Natural killer cell (primary cell): ENCODE measurements around the gene ACHE. TPM values are rescaled to one million over a fixed set of nuclear protein-coding genes. Genes with fewer than 3 reads are reported as not detected.
A peak's percentile ranks its signal among the peaks of the same experiment; 100 is the strongest.

Source experiments
- ATAC-seq, 3 donors: fragments of 150-1000 bp in 2 of 3; fragments of 200-7000 bp in 1 of 3; cut with Tn5 transposase; 1 replicate in 1 of 3; 2 replicates in 2 of 3; pipeline ENCODE4 v1.10.0; 2021; ENCODE audit warnings: mild to moderate bottlenecking in 2 of 3, moderate library complexity in 2 of 3
- DNase-seq, 2 donors: peaks; one replicate each; pipeline versions ENCODE4 v3.0.0 to v3.0.0-alpha.2; 2013 to 2021; ENCODE audit warnings: mixed read lengths in 1 of 2
- H3K27ac ChIP-seq: one replicate; pipeline ENCODE4 v1.5.1; 2013; ENCODE audit warnings: mild to moderate bottlenecking, low read length
- H3K27me3 ChIP-seq: one replicate; pipeline ENCODE4 v1.6.1; 2013; ENCODE audit warnings: low read length; ENCODE audit not compliant: control insufficient read depth, insufficient read depth
- H3K36me3 ChIP-seq: one replicate; pipeline ENCODE4 v1.6.1; 2013; ENCODE audit warnings: low read length; ENCODE audit not compliant: control insufficient read depth, insufficient read depth
- H3K4me1 ChIP-seq: one replicate; pipeline ENCODE4 v1.6.1; 2013; ENCODE audit warnings: low read length; ENCODE audit not compliant: control insufficient read depth, insufficient read depth
- H3K4me3 ChIP-seq: one replicate; pipeline ENCODE4 v1.5.1; 2013; ENCODE audit warnings: low read length
- H3K9me3 ChIP-seq: one replicate; pipeline ENCODE4 v1.6.1; 2013; ENCODE audit warnings: low read length; ENCODE audit not compliant: control insufficient read depth, insufficient read depth
- H3K27ac Mint-ChIP-seq, 2 donors: one replicate each; pipeline ENCODE4 v1.8.0; 2022; ENCODE audit warnings: mild to moderate bottlenecking in 2 of 2, mixed read lengths in 2 of 2, moderate library complexity in 1 of 2
- H3K27me3 Mint-ChIP-seq, 2 donors: one replicate each; pipeline ENCODE4 v1.8.0; 2022; ENCODE audit warnings: low read depth in 2 of 2, mixed read lengths in 2 of 2
- H3K36me3 Mint-ChIP-seq: one replicate; pipeline ENCODE4 v1.8.0; 2022; ENCODE audit warnings: mixed read lengths
- H3K4me1 Mint-ChIP-seq, 2 donors: one replicate each; pipeline ENCODE4 v1.8.0; 2022; ENCODE audit warnings: mixed read lengths in 2 of 2
- H3K4me3 Mint-ChIP-seq: one replicate; pipeline ENCODE4 v1.8.0; 2022; ENCODE audit warnings: mild to moderate bottlenecking, moderate library complexity, mixed read lengths
- H3K9me3 Mint-ChIP-seq, 2 donors: one replicate each; pipeline ENCODE4 v1.8.0; 2022; ENCODE audit warnings: mixed read lengths in 2 of 2
- WGBS: methylation state at CpG from one replicate; pipeline ENCODE4 v1.1.7; 2013; ENCODE audit warnings: missing lambda C conversion rate; ENCODE audit not compliant: insufficient coverage; 5-methylcytosine and 5-hydroxymethylcytosine counted together
- intact Hi-C: fragments of 100-400 bp; cut with micrococcal nuclease; formaldehyde crosslinking; loops from one replicate; pipeline ENCODE4 v1.14.2; 2022
- total RNA-seq, 4 donors: library from RNA; stranded (reverse); fragments of 120-200 nt in 1 of 4; gene quantifications; one replicate each; pipeline versions ENCODE4 v1.2.3 to v1.2.4, GENCODE V29; 2013 to 2022
- TF ChIP-seq, protein P1 (sequence below): fragments of 200-600 bp; IDR thresholded peaks from one replicate; pipeline ENCODE4 v1.8.0; 2022; ENCODE audit warnings: antibody characterized with exemption

ACHE gene
- total RNA-seq, 3 donors from 2014 or later (not counting 1 experiment from before 2014, with no cell fraction given), result 0.18 to 0.84 (median 0.47) TPM

DNA sequence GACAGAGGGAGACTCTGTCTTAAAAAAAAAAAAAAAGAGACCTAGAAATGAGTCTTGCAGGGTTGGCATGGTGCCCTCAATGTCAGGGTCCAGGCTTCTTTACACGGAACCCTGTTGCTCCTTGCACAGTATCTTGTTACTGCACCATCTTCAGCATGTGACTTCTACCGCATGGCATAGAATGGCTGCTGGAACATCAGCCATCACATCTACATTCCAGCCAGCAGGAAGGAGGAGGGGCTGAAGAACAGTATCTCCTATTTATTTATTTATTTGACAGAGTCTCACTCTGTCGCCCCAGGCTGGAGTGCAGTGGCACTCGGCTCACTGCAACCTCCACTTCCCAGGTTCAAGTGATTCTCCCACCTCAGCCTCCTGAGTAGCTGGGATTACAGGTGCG is 3.7 kb upstream of the ACHE start:
- WGBS, result 98% methylated on average over 4 of the region's 5 CpGs
- Histone ChIP-seq H3K9me3 (no peaks in the 10 kb centered on the region), H3K36me3 (no peaks in the 10 kb centered on the region), H3K4me1 (peaks cover 23% of the 10 kb centered on the region), H3K4me3 (no peak overlapping the region), H3K27ac (no peak overlapping the region), H3K27me3 (peaks cover 22% of the 10 kb centered on the region)
- Mint-ChIP-seq H3K4me3 (no peak overlapping the region), H3K4me1 (peaks cover 6 to 8% of the 10 kb centered on the region in 2 donors), H3K36me3 (no peaks in the 10 kb centered on the region), H3K27me3 (peaks cover 28 to 33% of the 10 kb centered on the region in 2 donors), H3K9me3 (no peaks in the 10 kb centered on the region), H3K27ac (no peak overlapping the region)
- DNase-seq (no peak), ATAC-seq (no peak)
- TF ChIP-seq, protein P1, sequence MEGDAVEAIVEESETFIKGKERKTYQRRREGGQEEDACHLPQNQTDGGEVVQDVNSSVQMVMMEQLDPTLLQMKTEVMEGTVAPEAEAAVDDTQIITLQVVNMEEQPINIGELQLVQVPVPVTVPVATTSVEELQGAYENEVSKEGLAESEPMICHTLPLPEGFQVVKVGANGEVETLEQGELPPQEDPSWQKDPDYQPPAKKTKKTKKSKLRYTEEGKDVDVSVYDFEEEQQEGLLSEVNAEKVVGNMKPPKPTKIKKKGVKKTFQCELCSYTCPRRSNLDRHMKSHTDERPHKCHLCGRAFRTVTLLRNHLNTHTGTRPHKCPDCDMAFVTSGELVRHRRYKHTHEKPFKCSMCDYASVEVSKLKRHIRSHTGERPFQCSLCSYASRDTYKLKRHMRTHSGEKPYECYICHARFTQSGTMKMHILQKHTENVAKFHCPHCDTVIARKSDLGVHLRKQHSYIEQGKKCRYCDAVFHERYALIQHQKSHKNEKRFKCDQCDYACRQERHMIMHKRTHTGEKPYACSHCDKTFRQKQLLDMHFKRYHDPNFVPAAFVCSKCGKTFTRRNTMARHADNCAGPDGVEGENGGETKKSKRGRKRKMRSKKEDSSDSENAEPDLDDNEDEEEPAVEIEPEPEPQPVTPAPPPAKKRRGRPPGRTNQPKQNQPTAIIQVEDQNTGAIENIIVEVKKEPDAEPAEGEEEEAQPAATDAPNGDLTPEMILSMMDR, result no peak
- intact Hi-C loops, result loop anchor here (5.0 kb wide), 1 partner anchor 178 kb away; no protein-coding TSS in a partner anchor

DNA sequence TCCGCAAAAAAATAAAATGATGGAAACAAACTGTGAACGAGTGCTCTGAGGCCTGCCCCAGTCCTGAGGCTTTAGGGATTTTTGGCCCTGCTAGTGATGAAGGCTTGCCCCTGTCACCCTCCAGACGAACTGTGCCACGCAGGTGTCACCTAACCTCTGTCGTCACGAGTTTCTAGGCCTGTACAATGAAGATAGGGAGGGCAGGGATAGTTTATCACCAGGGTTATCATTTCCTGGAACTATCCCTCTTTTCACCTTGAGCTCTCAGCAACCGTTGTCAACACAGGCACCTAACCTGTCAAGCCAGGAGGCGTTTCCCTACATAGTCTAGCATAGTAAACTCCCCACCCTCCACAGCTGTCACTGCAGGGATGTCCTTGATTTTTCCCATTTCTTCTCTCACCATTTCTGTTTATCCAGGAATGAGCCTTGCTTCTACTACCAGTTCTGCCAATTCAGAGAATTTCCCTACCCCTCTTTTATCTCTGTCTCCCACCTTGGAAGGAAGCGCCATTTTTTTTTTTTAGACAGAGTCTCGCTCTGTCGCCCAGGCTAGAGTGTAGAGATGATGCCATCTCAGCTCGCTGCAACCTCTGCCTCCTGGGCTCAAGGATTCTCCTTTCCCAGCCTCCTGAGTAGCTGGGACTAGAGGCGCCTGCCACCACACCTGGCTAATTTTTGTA is 2.2 kb upstream of the ACHE start:
- WGBS, result 79% methylated on average over 12 of the region's 13 CpGs
- peak overlapping the region; percentile 75 for H3K4me3 Mint-ChIP-seq

GRCh38 chr7:100896732-100897608 is 1.3 kb upstream of the ACHE start:
- Histone ChIP-seq H3K4me3 (no peak overlapping the region), H3K27me3 (peaks cover 24% of the 10 kb centered on the region), H3K36me3 (no peaks in the 10 kb centered on the region), H3K9me3 (no peaks in the 10 kb centered on the region), H3K27ac (no peak overlapping the region), H3K4me1 (peaks cover 23% of the 10 kb centered on the region)
- H3K4me1 Mint-ChIP-seq, result peaks cover 6 to 8% of the 10 kb centered on the region in 2 donors
- peak overlapping the region; percentile 75 for H3K4me3 Mint-ChIP-seq
- TF ChIP-seq, protein P1, result peak; percentile 67
- peak; percentile 32 to 57 (median 55) for ATAC-seq
- H3K27ac Mint-ChIP-seq, result no peak overlapping the region
- no peaks in the 10 kb centered on the region for H3K9me3 Mint-ChIP-seq
- DNase-seq, result peak; percentile 56 to 77
- WGBS, result 2% methylated on average over 93 of the region's 95 CpGs
- no peaks in the 10 kb centered on the region for H3K36me3 Mint-ChIP-seq
- H3K27me3 Mint-ChIP-seq, result peaks cover 36 to 50% of the 10 kb centered on the region in 2 donors
- intact Hi-C loops, result loop anchor here (1.0 to 5.0 kb wide), 2 partner anchors 162 to 180 kb away; no protein-coding TSS in a partner anchor

More for the DNA sequence above, 2.2 kb upstream of the ACHE start:
- no peak for ATAC-seq
- Mint-ChIP-seq H3K27ac (no peak overlapping the region), H3K9me3 (no peaks in the 10 kb centered on the region), H3K36me3 (no peaks in the 10 kb centered on the region), H3K4me1 (peaks cover 6 to 8% of the 10 kb centered on the region in 2 donors), H3K27me3 (peaks cover 30 to 41% of the 10 kb centered on the region in 2 donors)
- H3K27ac ChIP-seq, result no peak overlapping the region
- no peaks in the 10 kb centered on the region for H3K9me3 ChIP-seq
- TF ChIP-seq, protein P1, result no peak
- DNase-seq, result no peak
- peaks cover 23% of the 10 kb centered on the region for H3K4me1 ChIP-seq
- no peak overlapping the region for H3K4me3 ChIP-seq
- intact Hi-C loops, result loop anchor here (1.0 to 5.0 kb wide), 2 partner anchors 161 to 179 kb away; no protein-coding TSS in a partner anchor
- peaks cover 22% of the 10 kb centered on the region for H3K27me3 ChIP-seq
- no peaks in the 10 kb centered on the region for H3K36me3 ChIP-seq
